B cell (primary cell): Measurements from ENCODE around the gene GBP2. TPM values are rescaled to one million over a fixed set of nuclear protein-coding genes. Genes with fewer than 3 reads are reported as not detected.
"Not testable (repeated sequence)": the region's sequence is repeated elsewhere in the genome, so short reads cannot be mapped to it uniquely, and the experiment has no call there.

Experiments used
- ATAC-seq: fragments of 200-7000 bp; cut with Tn5 transposase; one replicate; pipeline ENCODE4 v1.10.0; 2021; ENCODE audit warnings: low read depth, mild to moderate bottlenecking, moderate number of reproducible peaks, moderate library complexity
- CTCF ChIA-PET: fragments of 350-600 bp; sonication (Branson Sonifier 250); formaldehyde crosslinking; loops from one replicate; lab custom pipeline; 2021; ENCODE audit warnings: antibody characterized with exemption, inconsistent platforms; lab: Charles Lee
- POLR2A ChIA-PET: fragments of 350-600 bp; sonication (Branson Sonifier 250); formaldehyde crosslinking; loops from one replicate; lab custom pipeline; 2021; ENCODE audit warnings: antibody characterized with exemption; lab: Charles Lee
- DNase-seq: peaks from one replicate; pipeline ENCODE4 v3.0.0; 2013
- H2AFZ ChIP-seq: 2 replicates; pipeline ENCODE4 v1.6.1; 2012; ENCODE audit warnings: mild to moderate bottlenecking, low read depth, low read length; ENCODE audit not compliant: insufficient read depth, poor library complexity, severe bottlenecking
- H3K27ac ChIP-seq, 2 donors: 1 replicate in 1 of 2; 2 replicates in 1 of 2; pipeline ENCODE4 v1.5.1; 2012 to 2013; ENCODE audit warnings: low read length in 2 of 2, mild to moderate bottlenecking in 2 of 2, moderate library complexity in 1 of 2
- H3K27me3 ChIP-seq, 4 experiments: fragments of 200-600 bp in 1 of 4; sonication (generic) in 1 of 4; replicated peaks in 1 of 4; 1 replicate in 2 of 4; 2 replicates in 2 of 4; pipeline versions ENCODE4 v1.6.1 to v1.7.0; 2013 to 2016; ENCODE audit warnings: low read length in 3 of 4, mild to moderate bottlenecking in 2 of 4, mixed read lengths in 1 of 4, moderate library complexity in 1 of 4; ENCODE audit not compliant: insufficient read depth in 4 of 4, control insufficient read depth in 3 of 4; ENCODE audit errors: control extremely low read depth in 1 of 4
- H3K36me3 ChIP-seq, 2 experiments: replicated peaks in 1 of 2; 1 replicate in 1 of 2; 2 replicates in 1 of 2; pipeline versions ENCODE4 v1.6.1 to v1.7.1; 2013; ENCODE audit warnings: low read length in 1 of 2; ENCODE audit not compliant: insufficient read depth in 2 of 2, control insufficient read depth in 1 of 2; ENCODE audit errors: control extremely low read depth in 1 of 2, extremely low read depth in 1 of 2
- H3K4me1 ChIP-seq, 2 donors: fragments of 200-600 bp in 1 of 2; sonication (generic) in 1 of 2; 1 replicate in 1 of 2; 2 replicates in 1 of 2; pipeline versions ENCODE4 v1.5.1 to v1.6.1; 2013 to 2017; ENCODE audit warnings: low read length in 2 of 2; ENCODE audit not compliant: control insufficient read depth in 2 of 2, insufficient read depth in 2 of 2
- H3K4me2 ChIP-seq: replicated peaks from 2 replicates; pipeline ENCODE3; 2012; ENCODE audit warnings: mild to moderate bottlenecking, low read depth, low read length; ENCODE audit not compliant: poor library complexity, severe bottlenecking
- H3K4me3 ChIP-seq, 5 experiments: fragments of 200-600 bp in 1 of 5; sonication (generic) in 1 of 5; 1 replicate in 3 of 5; 2 replicates in 2 of 5; pipeline versions ENCODE4 v1.5.1 to v1.7.0; 2011 to 2016; ENCODE audit warnings: low read length in 4 of 5, mild to moderate bottlenecking in 4 of 5, low read depth in 2 of 5, control low read depth in 1 of 5, moderate library complexity in 1 of 5; ENCODE audit not compliant: insufficient read depth in 1 of 5; ENCODE audit errors: control extremely low read depth in 1 of 5, extremely low read depth in 1 of 5
- H3K79me2 ChIP-seq: fragments of 200-600 bp; sonication (generic); one replicate; pipeline ENCODE4 v1.6.0; 2016; ENCODE audit warnings: low read length; ENCODE audit not compliant: control insufficient read depth, insufficient read depth
- H3K9ac ChIP-seq: fragments of 200-600 bp; sonication (generic); 2 replicates; pipeline ENCODE4 v1.6.1; 2017; ENCODE audit warnings: mild to moderate bottlenecking, low read length, moderate library complexity
- H3K9me3 ChIP-seq, 3 donors: one replicate each; pipeline versions ENCODE4 v1.6.1 to v1.7.1; 2013; ENCODE audit warnings: low read length in 2 of 3; ENCODE audit not compliant: control insufficient read depth in 2 of 3, insufficient read depth in 1 of 3; ENCODE audit errors: control extremely low read depth in 1 of 3
- H4K20me1 ChIP-seq: 2 replicates; pipeline ENCODE4 v1.6.0; 2012; ENCODE audit warnings: mild to moderate bottlenecking, low read length; ENCODE audit not compliant: insufficient read depth, control insufficient read depth, poor library complexity, severe bottlenecking
- H3K27ac Mint-ChIP-seq: one replicate; pipeline ENCODE4 v1.8.0; 2021; ENCODE audit warnings: mixed read lengths
- H3K27me3 Mint-ChIP-seq: one replicate; pipeline ENCODE4 v1.8.0; 2021; ENCODE audit warnings: mixed read lengths
- H3K4me1 Mint-ChIP-seq: one replicate; pipeline ENCODE4 v1.8.0; 2021; ENCODE audit warnings: mixed read lengths
- H3K4me3 Mint-ChIP-seq: one replicate; pipeline ENCODE4 v1.8.0; 2021; ENCODE audit warnings: mixed read lengths
- H3K9me3 Mint-ChIP-seq: one replicate; pipeline ENCODE4 v1.8.0; 2022; ENCODE audit warnings: mixed read lengths; ENCODE audit not compliant: insufficient read depth
- EZH2 ChIP-seq: IDR thresholded peaks from 2 replicates; pipeline ENCODE4 v1.6.1; 2012; ENCODE audit warnings: borderline replicate concordance, low read depth, mild to moderate bottlenecking, moderate library complexity, low read length; ENCODE audit not compliant: insufficient read depth, poor library complexity, severe bottlenecking
- WGBS: methylation state at CpG from one replicate; pipeline ENCODE4 v1.1.5; 2013; ENCODE audit warnings: missing lambda C conversion rate; ENCODE audit not compliant: insufficient coverage; 5-methylcytosine and 5-hydroxymethylcytosine counted together
- intact Hi-C: fragments of 100-400 bp; cut with micrococcal nuclease; formaldehyde crosslinking; loops from one replicate; pipeline ENCODE4 v1.10.0; 2022
- polyA plus RNA-seq: library from polyadenylated mRNA; depleted of rRNA; stranded (reverse); fragments of >200 nt; gene quantifications from 2 replicates; pipeline ENCODE4 v1.2.3, GENCODE V29; 2012
- total RNA-seq, 2 donors: library from RNA; stranded (reverse); fragments of 120-200 nt in 1 of 2; gene quantifications; 1 replicate in 1 of 2; 2 replicates in 1 of 2; pipeline versions ENCODE4 v1.2.3 to v1.2.4, GENCODE V29; 2013 to 2022
- TF ChIP-seq, protein P1 (sequence below): fragments of 200-600 bp; IDR thresholded peaks from one replicate; pipeline ENCODE4 v1.8.0; 2022; ENCODE audit warnings: antibody characterized with exemption, mild to moderate bottlenecking

GBP2 gene
- total and polyA plus RNA-seq, 2 donors (not counting 1 experiment from before 2014, with no cell fraction given) = 8.2 to 31.9 TPM

DNA sequence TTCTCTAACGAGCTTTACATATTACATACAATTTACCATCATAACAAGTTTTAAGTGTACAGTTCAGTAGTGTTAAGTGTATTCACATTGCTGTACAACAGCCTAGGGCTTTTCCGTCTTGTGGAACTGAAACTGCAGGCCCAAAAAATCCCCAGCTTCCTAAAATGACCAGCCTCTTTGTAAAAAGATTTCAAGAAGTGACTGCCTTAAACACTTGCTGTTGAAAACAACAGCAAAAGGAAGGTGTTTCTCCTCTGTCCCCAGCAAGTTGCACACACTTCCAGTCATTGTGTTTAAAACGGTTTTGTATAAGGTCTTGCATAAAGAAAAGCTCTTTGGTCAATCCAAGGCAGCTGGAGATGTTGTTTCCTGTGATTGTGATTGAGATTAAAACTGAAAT is 44.9 kb downstream of the GBP2 start:
- peak; percentile 65 for DNase-seq
- Histone ChIP-seq H3K27me3 (no peaks in the 10 kb centered on the region), H3K79me2 (no peaks in the 10 kb centered on the region), H3K4me1 (peaks cover 7 to 13% of the 10 kb centered on the region in 2 donors), H2AFZ (peak overlapping the region; percentile 34), H3K27ac (peak overlapping the region; percentile 42 to 70), H3K4me3 (peak overlapping the region in 1 of 5 experiments; percentile 9), H3K4me2 (peak overlapping the region; percentile 47), H3K9me3 (peaks cover 0 to 2% (median 0%) of the 10 kb centered on the region in 3 donors), H3K36me3 (no peaks in the 10 kb centered on the region), H4K20me1 (no peaks in the 10 kb centered on the region), H3K9ac (no peak overlapping the region)
- CTCF ChIA-PET = interaction anchor here (1.4 to 6.1 kb wide), 2 partner anchors 11 to 276 kb away, joined by 3 to 117 read pairs; no protein-coding TSS in a partner anchor
- TF ChIP-seq EZH2 = no peak
- TF ChIP-seq, protein P1, sequence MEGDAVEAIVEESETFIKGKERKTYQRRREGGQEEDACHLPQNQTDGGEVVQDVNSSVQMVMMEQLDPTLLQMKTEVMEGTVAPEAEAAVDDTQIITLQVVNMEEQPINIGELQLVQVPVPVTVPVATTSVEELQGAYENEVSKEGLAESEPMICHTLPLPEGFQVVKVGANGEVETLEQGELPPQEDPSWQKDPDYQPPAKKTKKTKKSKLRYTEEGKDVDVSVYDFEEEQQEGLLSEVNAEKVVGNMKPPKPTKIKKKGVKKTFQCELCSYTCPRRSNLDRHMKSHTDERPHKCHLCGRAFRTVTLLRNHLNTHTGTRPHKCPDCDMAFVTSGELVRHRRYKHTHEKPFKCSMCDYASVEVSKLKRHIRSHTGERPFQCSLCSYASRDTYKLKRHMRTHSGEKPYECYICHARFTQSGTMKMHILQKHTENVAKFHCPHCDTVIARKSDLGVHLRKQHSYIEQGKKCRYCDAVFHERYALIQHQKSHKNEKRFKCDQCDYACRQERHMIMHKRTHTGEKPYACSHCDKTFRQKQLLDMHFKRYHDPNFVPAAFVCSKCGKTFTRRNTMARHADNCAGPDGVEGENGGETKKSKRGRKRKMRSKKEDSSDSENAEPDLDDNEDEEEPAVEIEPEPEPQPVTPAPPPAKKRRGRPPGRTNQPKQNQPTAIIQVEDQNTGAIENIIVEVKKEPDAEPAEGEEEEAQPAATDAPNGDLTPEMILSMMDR = no peak
- Mint-ChIP-seq H3K4me1 (peaks cover 9% of the 10 kb centered on the region), H3K27ac (peak overlapping the region; percentile 79), H3K27me3 (no peaks in the 10 kb centered on the region), H3K9me3 (peaks cover 5% of the 10 kb centered on the region), H3K4me3 (peak overlapping the region; percentile 31)
- POLR2A ChIA-PET = no interaction called here
- intact Hi-C loops = no loop called here
- peak; percentile 61 for ATAC-seq
- 0% methylated on average over 1 of the region's 3 CpGs for WGBS

GRCh38 chr1:89080068-89080467 is 45.8 kb downstream of the GBP2 start:
- H3K27ac Mint-ChIP-seq = peak overlapping the region; percentile 62
- 100% methylated on average over 6 of the region's 7 CpGs for WGBS

DNA sequence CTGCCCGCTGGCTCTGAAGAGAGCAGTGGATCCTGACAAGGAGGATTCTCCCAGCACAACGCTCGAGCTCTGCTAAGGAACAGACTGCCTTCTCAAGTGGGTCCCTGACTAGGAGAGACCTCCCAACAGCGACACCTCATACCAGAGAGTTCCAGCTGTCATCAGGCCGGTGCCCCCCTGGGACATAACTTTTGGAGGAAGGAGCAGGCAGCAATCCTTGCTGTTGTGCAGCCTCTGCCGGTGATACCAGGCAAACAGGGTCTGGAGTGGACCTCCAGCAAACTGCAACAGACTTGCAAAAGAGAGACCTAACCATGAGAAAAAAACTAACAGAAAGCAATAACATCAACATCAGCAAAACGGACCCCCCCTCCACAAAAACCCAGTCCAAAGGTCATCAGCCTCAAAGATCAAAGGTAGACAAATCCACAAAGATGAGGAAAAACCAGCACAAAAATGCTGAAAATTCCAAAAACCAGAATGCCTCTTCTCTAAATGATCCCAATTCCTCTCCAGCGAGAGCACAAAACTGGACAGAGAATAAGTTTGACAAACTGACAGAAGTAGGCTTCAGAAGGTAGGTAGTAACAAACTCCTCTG is 53.3 kb downstream of the GBP2 start:
- CTCF ChIA-PET = interaction anchor here (0.5 to 1.4 kb wide), 3 partner anchors 13 to 284 kb away, joined by 3 to 4 read pairs (median 3); no protein-coding TSS in a partner anchor

More at GRCh38 chr1:89080068-89080467, 45.8 kb downstream of the GBP2 start:
- Histone ChIP-seq H3K27ac (peak overlapping the region in 1 of 2 donors; percentile 70), H3K4me1 (peaks cover 7 to 13% of the 10 kb centered on the region in 2 donors)
- H3K9me3 Mint-ChIP-seq, H3K27me3 ChIP-seq, H3K79me2 ChIP-seq, H4K20me1 ChIP-seq, H3K9ac ChIP-seq, H3K4me3 Mint-ChIP-seq, H2AFZ ChIP-seq, H3K4me1 Mint-ChIP-seq, H3K36me3 ChIP-seq, H3K9me3 ChIP-seq, POLR2A ChIA-PET, DNase-seq, H3K4me3 ChIP-seq, H3K4me2 ChIP-seq, intact Hi-C loops, H3K27me3 Mint-ChIP-seq, ATAC-seq: not testable (repeated sequence)
- CTCF ChIA-PET = interaction anchor here (1.4 kb wide), 1 partner anchor 10 kb away, joined by 3 read pairs; no protein-coding TSS in a partner anchor

More for the DNA sequence above, 53.3 kb downstream of the GBP2 start:
- H2AFZ ChIP-seq, H3K9me3 ChIP-seq, H3K9me3 Mint-ChIP-seq, H3K4me2 ChIP-seq, ATAC-seq, H3K36me3 ChIP-seq, H3K9ac ChIP-seq, POLR2A ChIA-PET, H4K20me1 ChIP-seq, H3K79me2 ChIP-seq, H3K4me3 Mint-ChIP-seq, H3K27me3 Mint-ChIP-seq, H3K4me1 Mint-ChIP-seq, DNase-seq, H3K4me3 ChIP-seq, intact Hi-C loops, H3K27ac Mint-ChIP-seq, H3K27ac ChIP-seq, H3K27me3 ChIP-seq: not testable (repeated sequence)
- peaks cover 6 to 11% of the 10 kb centered on the region in 2 donors for H3K4me1 ChIP-seq
- 80% methylated on average over 7 of the region's 8 CpGs for WGBS
